ENCODE measurements around the gene RNF150.

Gene RNF150

GRCh38 chr4:140994015-140994414 is 139.3 kb downstream of the RNF150 start:
- DNase-seq (ENCODE audit: low read depth, low spot score): no peak
- POLR2A ChIA-PET: no interaction called here
- no peak overlapping the region for H3K4me3 ChIP-seq (ENCODE audit: low read depth, low read length)
- TF ChIP-seq CTCF (IDR thresholded peaks at IDR 0.05; ENCODE audit: insufficient read depth, low read length, missing control alignments): no peak
- CTCF ChIA-PET: no interaction called here

GRCh38 chr4:140993370-140993769 is 139.9 kb downstream of the RNF150 start:
- DNase-seq (ENCODE audit: low read depth, low spot score): no peak
- CTCF ChIA-PET: no interaction called here
- H3K4me3 ChIP-seq (ENCODE audit: low read depth, low read length): no peak overlapping the region
- no peak for TF ChIP-seq CTCF (IDR thresholded peaks at IDR 0.05; ENCODE audit: insufficient read depth, low read length, missing control alignments)
- POLR2A ChIA-PET: no interaction called here

GRCh38 chr4:140989944-140990343 is 143.3 kb downstream of the RNF150 start:
- no peak for TF ChIP-seq CTCF (IDR thresholded peaks at IDR 0.05; ENCODE audit: insufficient read depth, low read length, missing control alignments)
- no peak overlapping the region for H3K4me3 ChIP-seq (ENCODE audit: low read depth, low read length)
- CTCF ChIA-PET: interaction anchor here (1.2 kb wide), 1 partner anchor 144 kb away, joined by 4 read pairs; the partner anchor contains the start of gene RNF150
- DNase-seq (ENCODE audit: low read depth, low spot score): no peak
- POLR2A ChIA-PET: no interaction called here

GRCh38 chr4:140986045-140986444 is 147.2 kb downstream of the RNF150 start:
- no peak overlapping the region for H3K4me3 ChIP-seq (ENCODE audit: low read depth, low read length)
- DNase-seq (ENCODE audit: low read depth, low spot score): no peak
- POLR2A ChIA-PET: no interaction called here
- CTCF ChIA-PET: interaction anchor here (0.8 to 1.7 kb wide), 2 partner anchors 10 to 125 kb away, joined by 3 to 7 read pairs; no protein-coding TSS in a partner anchor
- TF ChIP-seq CTCF (IDR thresholded peaks at IDR 0.05; ENCODE audit: insufficient read depth, low read length, missing control alignments): no peak

GRCh38 chr4:140982613-140983340 is 150.5 kb downstream of the RNF150 start:
- ChIA-PET POLR2A (no interaction called here), CTCF (no interaction called here)
- no peak for DNase-seq (ENCODE audit: low read depth, low spot score)
- no peak for TF ChIP-seq CTCF (IDR thresholded peaks at IDR 0.05; ENCODE audit: insufficient read depth, low read length, missing control alignments)
- no peak overlapping the region for H3K4me3 ChIP-seq (ENCODE audit: low read depth, low read length)

GRCh38 chr4:140980426-140981200 is 152.7 kb downstream of the RNF150 start:
- ChIA-PET CTCF (interaction anchor here (1.4 kb wide), 2 partner anchors 22 to 96 kb away, joined by 3 to 4 read pairs; no protein-coding TSS in a partner anchor), POLR2A (no interaction called here)
- DNase-seq (ENCODE audit: low read depth, low spot score): no peak
- H3K4me3 ChIP-seq (ENCODE audit: low read depth, low read length): no peak overlapping the region
- TF ChIP-seq CTCF (IDR thresholded peaks at IDR 0.05; ENCODE audit: insufficient read depth, low read length, missing control alignments): no peak

Data from AG04449 (cell line).